ENCODE data around the gene RNF141.

RNF141 gene

DNA sequence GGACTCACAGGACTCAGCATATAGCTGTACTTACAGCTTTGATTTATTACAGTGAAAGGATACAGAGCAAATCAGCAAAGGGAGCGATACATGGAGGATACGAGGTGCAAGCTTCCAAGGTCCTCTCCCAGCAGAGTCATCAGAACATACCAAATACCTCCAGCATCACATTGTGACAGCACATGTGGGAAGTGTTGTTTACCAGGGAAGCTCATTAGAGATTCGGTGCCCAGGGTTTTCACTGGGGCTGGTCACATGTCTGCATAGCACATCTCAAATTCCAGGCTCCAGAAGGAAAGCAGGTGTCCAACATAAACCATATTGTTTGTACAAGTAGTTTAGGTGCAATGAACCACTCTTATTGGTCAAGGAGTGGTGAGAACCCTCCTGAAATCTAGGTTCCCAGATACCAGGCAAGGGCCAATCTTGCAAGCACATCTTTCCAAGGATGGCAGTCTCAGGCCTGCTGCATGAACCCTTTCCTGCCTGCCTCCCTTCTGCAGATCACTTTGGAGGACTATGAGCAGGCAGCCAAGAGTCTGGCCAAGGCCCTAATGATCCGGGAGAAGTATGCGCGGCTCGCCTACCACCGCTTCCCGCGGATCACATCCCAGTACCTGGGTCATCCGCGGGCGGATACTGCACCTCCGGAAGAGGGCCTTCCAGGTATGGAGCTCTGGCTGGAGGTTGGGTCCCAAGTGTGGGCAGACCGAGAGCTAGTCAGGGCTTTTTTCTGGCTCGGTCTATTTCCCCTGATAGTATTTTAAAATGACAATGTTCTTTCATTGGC lies 59.2 kb downstream of the RNF141 start:
- no peak for DNase-seq (ENCODE audit: low read depth)

DNA sequence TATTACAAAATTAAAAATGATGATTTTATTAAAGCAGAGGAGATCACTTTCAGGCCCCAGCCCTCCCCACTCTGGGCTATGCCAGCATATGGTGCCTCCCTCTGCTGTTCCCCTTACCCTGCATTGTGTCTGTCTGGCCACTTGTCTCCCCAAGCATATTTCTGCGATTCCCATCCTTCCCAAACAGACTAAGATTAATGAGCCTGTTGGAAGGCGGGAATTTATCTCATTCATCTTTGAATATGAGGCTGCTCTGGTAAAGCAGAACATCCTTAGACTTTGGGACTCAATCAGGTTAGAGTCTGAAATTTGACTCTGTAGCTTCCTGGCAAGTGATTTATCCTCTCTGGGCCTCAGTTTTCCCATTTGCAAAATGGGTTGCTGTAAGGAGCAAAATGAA lies 60.2 kb downstream of the RNF141 start:
- DNase-seq (ENCODE audit: low read depth): no peak

DNA sequence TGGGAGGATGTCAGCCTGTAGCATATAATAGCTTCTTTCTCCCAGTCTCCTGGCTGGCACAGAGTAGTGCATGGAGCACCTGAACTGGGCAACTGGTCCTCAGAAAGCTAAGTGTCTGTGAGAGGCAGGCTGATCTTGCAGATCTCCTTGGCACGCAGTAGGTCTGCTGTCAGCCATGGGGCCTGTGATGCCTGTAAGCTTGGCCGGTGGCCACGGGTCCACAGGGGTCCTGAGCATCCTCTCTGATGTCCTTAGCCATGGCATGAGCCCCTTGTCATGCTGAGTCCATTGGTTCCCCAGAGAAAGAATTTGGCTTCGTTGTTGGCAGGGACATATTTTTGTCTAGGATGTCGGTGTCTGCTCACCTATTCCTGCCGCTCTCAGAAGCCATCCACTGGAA lies 61.0 kb downstream of the RNF141 start:
- no peak for DNase-seq (ENCODE audit: low read depth)

DNA sequence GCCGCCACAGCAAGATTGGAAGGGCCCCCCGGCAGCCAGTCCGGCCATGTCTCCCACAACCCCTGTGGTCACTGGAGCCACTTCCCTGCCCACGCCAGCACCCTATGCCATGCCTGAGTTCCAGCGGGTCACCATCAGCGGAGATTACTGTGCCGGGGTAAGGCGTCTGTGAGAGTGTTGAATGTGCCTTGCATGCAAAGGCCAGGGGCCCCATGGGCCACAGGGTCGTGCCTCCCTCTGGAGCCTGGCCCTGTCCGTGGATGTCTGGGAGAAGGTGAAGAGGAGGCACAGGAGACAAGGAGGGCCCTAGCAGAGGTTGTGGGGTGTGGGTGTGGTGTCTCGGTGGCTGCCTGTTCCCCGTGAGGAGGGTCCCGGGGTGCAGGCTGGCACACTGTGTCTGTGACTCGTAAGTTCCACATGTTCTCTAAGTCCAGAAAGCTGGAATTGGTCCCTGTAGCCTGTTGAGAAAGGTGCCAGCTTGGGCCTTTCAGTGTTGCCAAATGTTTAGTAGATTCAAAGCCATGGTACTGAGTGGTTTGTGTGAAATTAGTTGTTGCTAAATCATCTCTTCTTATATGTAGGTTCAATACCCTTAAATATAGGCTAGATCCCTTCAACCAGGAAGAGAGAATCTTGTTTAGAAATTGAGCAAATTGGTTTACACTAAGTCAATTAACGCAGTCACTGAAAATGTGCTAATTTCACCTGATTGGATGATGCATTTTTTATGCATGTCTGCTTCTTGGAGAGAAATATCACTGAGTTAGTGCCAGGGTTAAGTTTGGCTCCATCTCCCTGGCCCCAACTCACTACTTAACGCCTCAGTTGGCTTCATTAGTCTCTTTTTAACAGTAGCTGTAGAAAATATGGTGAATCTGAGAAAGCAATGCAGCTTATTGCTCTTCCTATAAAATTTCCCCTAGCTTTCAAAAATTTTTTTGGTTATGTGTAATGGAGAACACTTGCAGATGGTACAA lies 62.1 kb downstream of the RNF141 start:
- no peak for DNase-seq (ENCODE audit: low read depth)

- DNase-seq (ENCODE audit: low read depth): no peak
Observed at GRCh38 chr11:10478066-10478465, 62.9 kb downstream of the RNF141 start.

DNA sequence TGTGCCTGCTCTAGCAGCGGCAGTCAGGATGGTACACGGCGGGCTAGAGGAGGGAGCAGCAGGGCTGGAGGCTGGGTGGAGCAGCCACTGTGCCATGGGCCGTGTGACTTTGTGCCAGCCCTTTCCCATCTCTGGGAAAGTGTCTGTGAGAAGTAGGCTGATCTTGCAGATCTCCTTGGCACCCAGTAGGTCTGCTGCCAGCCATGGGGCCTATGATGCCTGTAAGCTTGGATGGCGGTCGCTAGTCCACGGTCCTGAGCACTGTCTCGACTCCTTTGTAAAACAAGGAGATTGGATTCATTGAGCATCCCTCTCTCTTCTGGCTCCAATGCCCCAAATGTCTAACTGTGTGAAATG lies 63.3 kb downstream of the RNF141 start:
- no peak for DNase-seq (ENCODE audit: low read depth)

DNA sequence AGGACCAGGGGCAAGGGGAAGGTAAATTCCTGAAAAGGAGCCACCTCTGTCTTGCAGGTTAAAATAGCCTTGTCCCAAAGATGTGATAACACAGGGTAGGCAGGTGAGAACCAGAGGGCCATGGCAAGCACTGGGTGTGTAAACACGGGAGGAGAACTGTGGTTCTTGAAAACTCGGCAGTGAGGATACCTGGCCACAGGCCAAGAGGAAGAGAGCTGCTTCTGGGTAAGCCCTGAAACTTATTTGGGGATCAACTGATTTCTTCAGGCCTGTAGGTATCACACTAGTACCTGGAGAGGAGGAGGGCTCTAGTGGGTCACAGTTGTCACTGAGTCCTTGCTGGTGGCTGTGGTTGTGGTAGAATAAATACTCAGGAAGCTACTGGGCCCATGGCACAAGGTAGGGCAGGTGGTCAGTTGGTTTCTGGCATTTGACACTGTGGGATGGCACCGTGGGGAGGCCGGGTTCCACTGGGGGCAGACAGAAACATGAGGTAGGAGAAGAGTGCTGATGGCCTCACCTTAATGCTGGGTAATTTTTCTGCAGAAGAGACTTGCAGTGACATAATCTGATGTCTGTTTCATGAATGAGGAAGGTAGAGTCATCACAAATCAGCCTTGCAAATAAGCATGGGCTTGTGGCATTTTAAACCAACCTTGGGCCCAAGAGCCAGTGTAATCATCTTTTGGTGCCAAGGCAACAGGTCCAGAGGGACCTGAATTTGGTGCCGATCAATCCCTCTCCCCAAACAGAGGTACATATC lies 63.9 kb downstream of the RNF141 start:
- DNase-seq (ENCODE audit: low read depth): no peak

GRCh38 chr11:10476342-10476741 lies 64.6 kb downstream of the RNF141 start:
- DNase-seq (ENCODE audit: low read depth): no peak

- DNase-seq (ENCODE audit: low read depth): no peak
Observed at GRCh38 chr11:10474551-10474950, 66.4 kb downstream of the RNF141 start.

- DNase-seq (ENCODE audit: low read depth): no peak
Observed at GRCh38 chr11:10473371-10473770, 67.6 kb downstream of the RNF141 start.

GRCh38 chr11:10462746-10463300 lies 78.2 kb downstream of the RNF141 start:
- no peak for DNase-seq (ENCODE audit: low read depth)
